Ovary (tissue), 9 donors: ENCODE data around the gene SLC1A7. TPM values are rescaled to one million over a fixed set of nuclear protein-coding genes. Genes with fewer than 3 reads are reported as not detected.

Experiments used
- DNase-seq, 5 donors: peaks; one replicate each; pipeline ENCODE4 v3.0.0-alpha.2; 2019 to 2020
- H3K27ac ChIP-seq, 2 donors: fragments of 200-600 bp; one replicate each; pipeline versions ENCODE4 v1.5.1 to v1.8.0; 2019 to 2022
- H3K27me3 ChIP-seq: fragments of 200-600 bp; one replicate; pipeline ENCODE4 v1.8.0; 2022
- H3K36me3 ChIP-seq: fragments of 200-600 bp; sonication (generic); one replicate; pipeline ENCODE4 v1.5.1; 2019
- H3K4me1 ChIP-seq: one replicate; pipeline ENCODE4 v1.8.1; 2013; ENCODE audit warnings: mild to moderate bottlenecking, moderate library complexity; ENCODE audit not compliant: insufficient read depth
- H3K4me3 ChIP-seq: fragments of 200-600 bp; sonication (generic); one replicate; pipeline ENCODE4 v1.5.1; 2017
- H3K9me3 ChIP-seq, 2 donors: fragments of 200-600 bp in 1 of 2; sonication (generic) in 1 of 2; one replicate each; pipeline versions ENCODE4 v1.5.1 to v1.8.1; 2013 to 2019; ENCODE audit warnings: mild to moderate bottlenecking in 1 of 2, moderate library complexity in 1 of 2
- CTCF ChIP-seq, 3 donors: fragments of 450-650 bp in 2 of 3; fragments of 200-600 bp in 1 of 3; IDR thresholded peaks; one replicate each; pipeline versions ENCODE4 v1.5.1 to v1.8.0; 2016 to 2022; ENCODE audit warnings: antibody characterized with exemption in 3 of 3, mild to moderate bottlenecking in 1 of 3
- EP300 ChIP-seq: sonication (generic); formaldehyde crosslinking; IDR thresholded peaks from one replicate; pipeline ENCODE4 v1.6.1; 2017; ENCODE audit warnings: antibody characterized with exemption
- POLR2A ChIP-seq: fragments of 450-650 bp; IDR thresholded peaks from one replicate; pipeline ENCODE4 v1.6.1; 2017; ENCODE audit warnings: antibody characterized with exemption, mild to moderate bottlenecking, moderate library complexity
- WGBS, 3 donors: extraction: QIAGEN DNeasy Blood & Tissue Kit in 1 of 3; methylation state at CpG; one replicate each; pipeline versions ENCODE4 v1.1.5 to v1.1.7; 2013 to 2017; 5-methylcytosine and 5-hydroxymethylcytosine counted together
- intact Hi-C, 4 donors: fragments of 100-400 bp; cut with DNase I; formaldehyde crosslinking; loops; one replicate each; pipeline versions ENCODE4 v1.11.0 to v1.15.1; 2022 to 2023
- polyA plus RNA-seq, 2 donors: library from polyadenylated mRNA; stranded (reverse); fragments of 200-250 nt in 1 of 2; fragments of 350-450 nt in 1 of 2; fragmentation: Illumina TruSeq in 1 of 2; extraction: RNeasy Lipid Tissue Mini Kit (QIAGEN cat#74804) in 1 of 2; gene quantifications; one replicate each; pipeline ENCODE4 v1.2.3, GENCODE V29; 2013 to 2014
- total RNA-seq, 7 donors: library from RNA; depleted of rRNA in 2 of 7; stranded (reverse); fragments of >200 nt in 2 of 7; fragmentation: NEBNext Ultra II Directional in 3 of 7; extraction: Animal tissue kit (Norgen Biotek cat#: 25700) in 3 of 7; gene quantifications; one replicate each; pipeline versions ENCODE4 v1.1.0 to v1.2.4, GENCODE V29; 2016 to 2023
- donor health status: DM: no; HTN: no; CAD: no; lungs with moderate emphysema.
- donor health status: DM: no; HTN: no; CAD: no.
- donor health status: Bipolar disorder and iron deficiency.
- donor health status: DM: yes; HTN: yes; CAD: no.
- donor health status: DM: no; HTN: no; CAD: no.
- donor health status: DM: yes; HTN: yes; CAD: no.

Gene SLC1A7
- total and polyA plus RNA-seq, 9 donors: 0.25 to 0.28 TPM; not detected in 7

DNA sequence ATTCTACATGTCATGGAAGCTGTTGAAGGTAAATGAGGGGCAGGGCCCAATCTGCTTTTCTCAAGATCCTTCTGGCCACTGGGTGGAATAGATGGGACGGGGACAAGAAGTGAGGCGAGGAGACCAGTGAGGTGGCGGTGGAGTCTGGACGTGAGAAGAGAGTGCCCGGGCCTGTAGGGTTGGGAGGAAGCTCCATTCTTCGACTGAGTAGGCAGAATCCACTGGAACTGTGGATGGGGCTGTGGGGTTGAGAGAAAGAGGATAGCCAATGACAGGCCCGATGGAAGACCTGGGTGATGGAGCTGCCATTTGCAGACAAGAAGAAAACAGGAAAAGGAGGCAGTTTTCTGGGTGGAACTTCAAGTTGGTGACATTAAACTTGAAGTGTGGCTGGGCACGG is 10.3 kb downstream of the SLC1A7 start:
- intact Hi-C loops: no loop called here
- H3K27me3 ChIP-seq: no peaks in the 10 kb centered on the region
- no peaks in the 10 kb centered on the region for H3K36me3 ChIP-seq
- H3K9me3 ChIP-seq: no peaks in the 10 kb centered on the region
- no peak for TF ChIP-seq POLR2A
- TF ChIP-seq EP300: no peak
- TF ChIP-seq CTCF (IDR thresholded peaks at IDR 0.05): no peak
- peaks cover 7% of the 10 kb centered on the region for H3K4me1 ChIP-seq
- no peak overlapping the region for H3K4me3 ChIP-seq
- peak in 2 of 5 donors; percentile 9 to 13 for DNase-seq
- no peak overlapping the region for H3K27ac ChIP-seq
- 89 to 92% (median 91%) methylated on average over 8 of the region's 8 CpGs for WGBS, 3 donors

DNA sequence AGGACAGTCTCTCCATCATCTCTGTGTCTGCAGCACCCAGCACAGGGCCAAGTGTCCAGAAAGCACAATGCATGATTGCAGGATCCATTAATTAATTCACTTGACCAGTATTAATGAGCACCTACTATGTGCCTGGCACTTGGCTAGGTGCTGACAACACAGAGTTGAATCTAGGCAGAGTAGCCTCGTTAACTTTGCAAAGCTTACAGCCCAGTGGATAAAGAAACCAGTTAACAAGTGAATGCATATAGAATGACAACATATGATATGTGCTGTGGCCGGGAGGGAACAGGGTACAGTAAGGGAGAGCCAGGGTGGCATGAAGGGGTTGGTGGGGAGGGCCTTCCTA is 10.9 kb downstream of the SLC1A7 start:
- WGBS, 3 donors: 95 to 99% (median 95%) methylated on average over 2 of the region's 2 CpGs
- Histone ChIP-seq H3K36me3 (no peaks in the 10 kb centered on the region), H3K27ac (no peak overlapping the region), H3K4me3 (no peak overlapping the region), H3K9me3 (no peaks in the 10 kb centered on the region), H3K4me1 (peaks cover 7% of the 10 kb centered on the region), H3K27me3 (no peaks in the 10 kb centered on the region)
- intact Hi-C loops: no loop called here
- DNase-seq: no peak
- TF ChIP-seq POLR2A (no peak), CTCF (IDR thresholded peaks at IDR 0.05) (no peak), EP300 (no peak)

GRCh38 chr1:53130878-53131589 is 11.4 kb downstream of the SLC1A7 start:
- intact Hi-C loops: no loop called here
- TF ChIP-seq POLR2A (no peak), CTCF (IDR thresholded peaks at IDR 0.05) (no peak), EP300 (no peak)

DNA sequence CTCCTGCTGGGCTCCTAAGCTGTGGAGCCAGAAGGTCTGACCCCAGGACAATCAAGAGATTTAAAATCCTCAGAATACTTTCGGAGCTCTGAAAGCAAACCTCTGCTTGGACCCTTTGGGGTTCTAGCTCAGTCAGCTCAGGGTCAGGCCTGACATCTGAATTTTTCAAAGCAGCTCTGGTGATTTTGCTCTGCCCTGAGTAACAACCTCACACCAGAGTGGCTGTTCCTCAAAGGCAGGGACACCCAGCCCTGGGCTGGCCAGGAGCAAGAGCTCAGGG is 11.9 kb downstream of the SLC1A7 start:
- Histone ChIP-seq H3K27ac (no peak overlapping the region), H3K36me3 (no peaks in the 10 kb centered on the region), H3K27me3 (no peaks in the 10 kb centered on the region), H3K9me3 (no peaks in the 10 kb centered on the region), H3K4me3 (no peak overlapping the region), H3K4me1 (peaks cover 6% of the 10 kb centered on the region)
- peak in 2 of 5 donors; percentile 2 to 14 for DNase-seq
- WGBS, 3 donors: 94 to 100% (median 97%) methylated on average over 1 of the region's 1 CpG
- TF ChIP-seq EP300 (no peak), POLR2A (no peak), CTCF (IDR thresholded peaks at IDR 0.05) (no peak)
- intact Hi-C loops: no loop called here

More at GRCh38 chr1:53130878-53131589, 11.4 kb downstream of the SLC1A7 start:
- DNase-seq: peak in 2 of 5 donors; percentile 11 to 28
- Histone ChIP-seq H3K27me3 (no peaks in the 10 kb centered on the region), H3K4me3 (no peak overlapping the region), H3K27ac (no peak overlapping the region), H3K36me3 (no peaks in the 10 kb centered on the region), H3K4me1 (peaks cover 7% of the 10 kb centered on the region), H3K9me3 (no peaks in the 10 kb centered on the region)
- WGBS, 3 donors: 62 to 84% (median 80%) methylated on average over 9 of the region's 9 CpGs
